ENCODE results near the gene TMPRSS5. TPM values are rescaled to one million over a fixed set of nuclear protein-coding genes. Genes with fewer than 3 reads are reported as not detected.

TMPRSS5 gene
- total and polyA plus RNA-seq, 2 of the 8 experiments (the other 6 are each of a cell fraction or from before 2014, with no cell fraction given): 0.54 to 0.78 TPM

DNA sequence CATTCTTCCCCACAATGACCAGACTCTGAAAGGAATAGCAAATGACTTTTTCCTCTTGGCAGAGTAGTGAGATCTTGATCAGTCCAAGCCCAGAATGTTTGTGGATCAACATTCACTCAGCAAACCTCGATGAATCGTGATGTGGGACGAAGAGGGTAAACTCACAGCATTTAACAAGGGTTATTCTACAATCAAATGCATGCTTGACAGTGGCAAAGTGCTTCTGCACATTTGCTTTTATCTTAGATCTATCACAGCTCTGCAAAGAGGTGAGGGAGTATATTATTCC is 31.8 kb downstream of the TMPRSS5 start:
- Histone ChIP-seq H3K4ac (replicated peaks; ENCODE audit: insufficient read length, low read depth, low read length) (no peak overlapping the region), H3K79me1 (ENCODE audit: low read depth, low read length) (no peaks in the 10 kb centered on the region), H3K9ac (replicated peaks in 1 of 4; ENCODE audit: extremely low read depth in 1 of 4, low read depth in 3 of 4, low read length in 3 of 4) (no peak overlapping the region)

More for the DNA sequence above, 31.8 kb downstream of the TMPRSS5 start:
- POLR2A ChIA-PET (ENCODE audit: partially characterized antibody): no interaction called here
- H2BK15ac ChIP-seq (ENCODE audit: low read length): no peak overlapping the region
- no peak overlapping the region for H3K14ac ChIP-seq (ENCODE audit: insufficient read length)
- H3K27me3 ChIP-seq (replicated peaks in 1 of 4; ENCODE audit: control insufficient read depth in 3 of 4, extremely low read depth in 1 of 4, insufficient read depth in 3 of 4, low read length in 3 of 4): no peaks in the 10 kb centered on the region
- H2BK5ac ChIP-seq (ENCODE audit: low read depth, low read length): no peak overlapping the region
- H3K23me2 ChIP-seq (ENCODE audit: low read depth, low read length): peaks cover 2% of the 10 kb centered on the region; the same call in 1 of the 2 replicates
- no peak overlapping the region for H3K4me3 ChIP-seq (ENCODE audit: extremely low read depth in 1 of 4, insufficient read depth in 2 of 4, low read depth in 3 of 4, low read length in 4 of 4)
- H2AFZ ChIP-seq (ENCODE audit: low read length): no peak overlapping the region
- TF ChIP-seq RFX5 (IDR thresholded peaks at IDR 0.05; ENCODE audit: borderline replicate concordance, low read depth, low read length) (no peak), SUZ12 (IDR thresholded peaks at IDR 0.05; ENCODE audit: low read length) (0 out of 2 replicates have a peak, but pooled peaks have one; percentile 0)
- no peak overlapping the region for H3K56ac ChIP-seq (replicated peaks; ENCODE audit: insufficient read length, low read depth, low read length)
- H3K36me3 ChIP-seq (ENCODE audit: control insufficient read depth in 2 of 4, insufficient read depth in 4 of 4, low read length in 3 of 4): no peaks in the 10 kb centered on the region; a peak in 1 of 8 replicates
- H3K23ac ChIP-seq (ENCODE audit: insufficient read length): no peak overlapping the region
- no peak overlapping the region for H3K4me2 ChIP-seq (ENCODE audit: insufficient read depth in 1 of 2, low read depth in 2 of 2, low read length in 2 of 2)
- no peaks in the 10 kb centered on the region for H4K20me1 ChIP-seq (replicated peaks in 1 of 2; ENCODE audit: control insufficient read depth in 1 of 2, insufficient read depth in 2 of 2, low read length in 2 of 2)
- no peak overlapping the region for H2BK120ac ChIP-seq (replicated peaks; ENCODE audit: low read depth, low read length)
- DNase-seq (ENCODE audit: low read depth in 1 of 2, low spot score in 2 of 2): no peak
- H3K79me2 ChIP-seq (ENCODE audit: control insufficient read depth in 1 of 2, insufficient read depth in 2 of 2, low read length in 2 of 2): no peaks in the 10 kb centered on the region
- peaks cover 0 to 15% (median 4%) of the 10 kb centered on the region in 4 experiments; a peak in 5 of 7 replicates for H3K4me1 ChIP-seq (replicated peaks in 1 of 4; ENCODE audit: control insufficient read depth in 3 of 4, insufficient read depth in 4 of 4, low read length in 3 of 4)
- no peak for FAIRE-seq
- no peak overlapping the region for H3K18ac ChIP-seq (ENCODE audit: extremely low read depth, low read length)
- no peak overlapping the region for H2AK5ac ChIP-seq (ENCODE audit: low read depth, low read length)
- H4K5ac ChIP-seq (ENCODE audit: insufficient read length, low read depth, low read length): no peak overlapping the region
- CTCF ChIA-PET (ENCODE audit: partially characterized antibody): interaction anchor here (0.5 to 1.2 kb wide), 3 partner anchors 16 to 142 kb away, joined by 3 read pairs; no protein-coding TSS in a partner anchor
- no peak overlapping the region for H2BK12ac ChIP-seq (ENCODE audit: low read depth, low read length)
- H3K27ac ChIP-seq (ENCODE audit: low read depth, low read length): no peak overlapping the region
- H4K8ac ChIP-seq (ENCODE audit: extremely low read depth, insufficient read depth, low read length): no peak overlapping the region
- H3K9me3 ChIP-seq (ENCODE audit: insufficient read depth in 2 of 2, low read depth in 1 of 2, low read length in 1 of 2): no peaks in the 10 kb centered on the region
- H2BK20ac ChIP-seq (ENCODE audit: low read length): no peak overlapping the region
- H4K91ac ChIP-seq (replicated peaks; ENCODE audit: insufficient read length, low read length): no peak overlapping the region
- WGBS, 2 experiments (ENCODE audit: extremely low coverage in 1 of 2, insufficient coverage in 1 of 2, insufficient read length in 1 of 2, insufficient replicate concordance in 2 of 2, low coverage in 1 of 2, low lambda C conversion rate in 2 of 2, missing lambda C conversion rate in 1 of 2): 93% methylated on average over 3 of the region's 3 CpGs; no CpG with 5 or more reads in 1 of the 2 experiments
